ENCODE results near the gene PLIN1.

PLIN1 gene

DNA sequence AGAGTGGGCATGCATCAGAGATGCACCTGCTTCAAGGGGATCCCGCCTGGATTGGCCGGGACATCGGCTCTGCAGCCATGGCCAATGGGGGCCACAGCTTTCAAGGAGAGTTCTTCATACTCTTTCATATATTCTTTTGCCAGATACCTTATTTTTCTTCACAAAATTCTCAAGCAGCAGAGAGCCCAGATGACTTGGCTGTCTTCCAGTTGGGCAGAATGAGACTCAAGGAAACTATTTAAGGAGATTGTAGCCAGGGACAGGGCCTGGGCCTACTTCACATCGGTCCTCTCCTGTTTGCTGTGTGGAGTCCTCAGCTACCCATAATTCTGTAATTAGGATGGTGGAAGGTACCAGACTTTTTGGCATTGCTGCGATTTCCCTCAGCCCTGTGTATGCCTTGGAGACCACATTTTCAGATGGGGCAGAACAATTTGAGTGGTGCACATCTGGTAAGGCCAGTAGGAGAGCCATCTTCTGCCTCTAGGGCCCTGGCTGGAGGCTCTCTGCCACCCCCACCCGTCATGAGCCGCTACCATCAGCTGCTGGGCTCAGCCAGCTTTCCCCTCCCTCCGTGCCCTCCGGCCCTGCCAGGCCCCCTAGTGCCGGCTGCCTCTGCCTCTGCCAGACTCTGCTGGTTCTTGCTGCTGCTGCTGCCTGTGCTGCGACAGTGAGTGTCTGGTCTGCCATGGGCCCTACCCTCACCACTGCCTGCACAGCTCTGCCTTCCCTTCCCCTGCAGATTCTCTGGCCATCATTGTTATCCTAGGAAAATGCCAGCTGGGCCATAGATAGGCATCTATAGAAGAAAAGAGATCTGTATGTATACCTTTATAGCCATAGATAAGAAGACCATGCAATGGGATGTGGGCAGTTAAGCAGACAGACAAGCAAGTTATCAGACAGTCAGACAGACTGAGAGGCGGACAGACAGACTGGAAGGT is 6.7 kb downstream of the PLIN1 start:
- DNase-seq (ENCODE audit: low read depth): no peak

DNA sequence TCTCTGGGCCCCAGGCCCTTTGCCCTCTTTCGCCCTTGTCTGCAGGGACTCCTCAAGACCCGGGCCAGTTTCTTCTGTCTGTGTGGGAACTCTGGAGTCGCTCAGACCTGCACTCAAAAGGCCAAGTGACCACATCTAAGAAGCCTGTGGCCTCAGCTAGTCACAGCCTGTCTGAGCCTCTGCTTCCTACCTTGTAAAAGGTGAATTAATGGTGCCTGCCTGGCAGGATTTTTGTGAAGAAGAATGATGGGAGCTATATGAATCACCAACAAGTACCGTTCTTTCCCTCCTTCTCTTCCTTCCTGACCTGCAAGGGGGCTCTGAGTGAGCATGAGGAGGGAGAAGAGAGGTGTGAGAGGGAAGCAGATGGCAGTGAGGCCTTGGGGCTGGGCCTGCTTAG is 7.5 kb downstream of the PLIN1 start:
- no peak for DNase-seq (ENCODE audit: low read depth)

DNA sequence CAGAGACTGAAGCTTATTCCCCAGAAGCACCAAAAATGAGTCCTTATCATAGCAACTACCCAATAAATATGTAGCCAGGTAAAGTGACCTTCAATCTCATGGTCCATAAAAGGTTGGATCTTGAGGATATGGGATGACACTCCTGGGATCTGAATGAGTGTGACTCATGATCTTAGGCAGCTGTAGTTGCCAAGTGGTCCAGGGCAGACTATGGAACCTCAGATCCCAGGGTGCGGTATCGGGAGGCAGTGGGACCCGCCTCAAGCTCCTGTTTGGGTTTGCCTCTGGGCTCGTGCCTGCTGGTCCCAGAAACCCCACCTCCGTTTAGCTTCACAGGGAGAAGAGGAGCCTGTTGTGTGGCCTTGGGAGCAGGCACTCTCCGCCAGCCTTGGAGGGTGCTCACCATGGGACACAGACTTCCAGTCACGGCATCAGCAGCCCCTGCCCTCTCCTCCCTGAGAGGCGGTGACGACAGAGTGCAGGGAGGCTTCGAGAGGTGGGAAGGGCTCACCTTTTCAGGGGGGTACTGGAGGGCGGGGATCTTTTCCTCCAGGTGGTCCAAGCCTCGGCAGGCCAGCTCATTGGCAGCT is 8.1 kb downstream of the PLIN1 start:
- DNase-seq (ENCODE audit: low read depth): no peak

DNA sequence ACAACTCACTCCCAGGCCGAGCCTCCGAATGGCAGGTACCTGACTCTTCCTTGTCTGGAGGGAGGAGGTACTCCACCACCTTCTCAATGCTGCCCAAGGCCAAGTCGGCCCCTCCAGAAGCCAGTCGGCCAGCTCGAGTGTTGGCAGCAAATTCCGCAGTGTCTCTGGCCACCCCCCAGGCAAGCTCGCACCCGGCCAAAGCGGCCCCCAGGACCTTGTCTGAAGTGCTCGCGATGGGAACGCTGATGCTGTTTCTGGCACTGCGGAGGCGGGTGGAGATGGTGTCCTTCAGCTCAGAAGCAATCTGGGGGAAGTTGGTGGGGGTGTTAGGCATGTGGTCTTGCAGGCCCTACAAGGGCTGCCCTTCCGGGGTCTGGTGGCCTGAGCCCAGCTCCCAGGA is 9.2 kb downstream of the PLIN1 start:
- no peak for DNase-seq (ENCODE audit: low read depth)

DNA sequence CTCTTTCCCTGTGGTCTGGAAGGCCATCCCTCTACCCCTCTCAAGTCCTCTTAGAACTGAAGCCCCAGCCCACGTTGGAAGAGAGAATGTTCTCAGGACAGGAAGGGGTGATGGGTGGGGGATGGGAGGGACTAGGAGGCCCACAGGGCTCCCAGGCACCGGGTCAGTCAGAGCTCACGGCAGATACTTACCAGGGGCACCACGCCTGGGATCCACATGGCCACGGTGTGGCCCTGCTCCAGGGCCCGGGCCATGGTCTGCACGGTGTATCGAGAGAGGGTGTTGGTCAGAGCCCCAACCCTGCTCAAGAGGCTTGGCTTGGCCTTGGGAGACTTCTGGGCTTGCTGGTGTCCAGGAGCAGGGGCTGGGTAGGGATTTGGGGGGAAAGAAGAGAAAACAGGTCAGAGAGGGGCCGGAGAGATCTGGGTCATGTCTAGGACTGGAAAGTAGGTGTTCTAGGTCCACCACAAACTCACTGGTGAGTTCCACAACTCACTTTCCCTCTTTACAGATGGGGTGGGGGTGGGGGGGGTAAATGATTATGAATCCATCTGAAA is 9.8 kb downstream of the PLIN1 start:
- no peak for DNase-seq (ENCODE audit: low read depth)

DNA sequence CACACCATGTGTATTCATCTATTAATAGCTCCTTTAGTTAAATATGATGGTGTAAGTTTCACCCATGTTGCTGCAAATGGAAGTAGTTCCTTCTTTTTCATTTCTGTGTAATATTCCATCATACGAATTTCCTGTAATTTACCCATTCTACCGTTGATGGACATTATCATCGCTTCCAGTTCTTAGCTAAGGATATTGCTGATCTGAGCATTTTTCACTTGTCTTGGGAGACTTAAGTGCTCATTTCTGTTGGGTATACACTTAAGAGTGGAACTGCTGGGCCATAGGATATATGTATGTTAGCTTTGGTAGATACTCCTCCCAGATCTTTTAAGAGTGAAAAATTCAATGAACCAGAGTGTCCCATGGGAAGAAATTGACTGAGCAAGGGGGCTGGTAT is 11.0 kb downstream of the PLIN1 start:
- no peak for DNase-seq (ENCODE audit: low read depth)

DNA sequence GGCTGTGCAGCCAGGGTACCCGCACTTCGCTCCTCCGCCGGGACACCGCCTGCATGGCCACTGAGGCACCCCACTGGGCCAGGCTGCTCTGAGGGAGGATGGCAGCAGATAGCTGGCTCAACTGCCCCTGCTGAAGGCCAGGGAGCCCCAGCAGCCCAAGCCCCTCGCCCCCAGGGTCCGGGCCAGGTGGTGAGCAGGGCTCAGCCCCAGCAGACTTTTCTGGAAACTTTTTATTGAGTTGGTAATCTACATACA is 11.5 kb downstream of the PLIN1 start:
- DNase-seq (ENCODE audit: low read depth): no peak

DNA sequence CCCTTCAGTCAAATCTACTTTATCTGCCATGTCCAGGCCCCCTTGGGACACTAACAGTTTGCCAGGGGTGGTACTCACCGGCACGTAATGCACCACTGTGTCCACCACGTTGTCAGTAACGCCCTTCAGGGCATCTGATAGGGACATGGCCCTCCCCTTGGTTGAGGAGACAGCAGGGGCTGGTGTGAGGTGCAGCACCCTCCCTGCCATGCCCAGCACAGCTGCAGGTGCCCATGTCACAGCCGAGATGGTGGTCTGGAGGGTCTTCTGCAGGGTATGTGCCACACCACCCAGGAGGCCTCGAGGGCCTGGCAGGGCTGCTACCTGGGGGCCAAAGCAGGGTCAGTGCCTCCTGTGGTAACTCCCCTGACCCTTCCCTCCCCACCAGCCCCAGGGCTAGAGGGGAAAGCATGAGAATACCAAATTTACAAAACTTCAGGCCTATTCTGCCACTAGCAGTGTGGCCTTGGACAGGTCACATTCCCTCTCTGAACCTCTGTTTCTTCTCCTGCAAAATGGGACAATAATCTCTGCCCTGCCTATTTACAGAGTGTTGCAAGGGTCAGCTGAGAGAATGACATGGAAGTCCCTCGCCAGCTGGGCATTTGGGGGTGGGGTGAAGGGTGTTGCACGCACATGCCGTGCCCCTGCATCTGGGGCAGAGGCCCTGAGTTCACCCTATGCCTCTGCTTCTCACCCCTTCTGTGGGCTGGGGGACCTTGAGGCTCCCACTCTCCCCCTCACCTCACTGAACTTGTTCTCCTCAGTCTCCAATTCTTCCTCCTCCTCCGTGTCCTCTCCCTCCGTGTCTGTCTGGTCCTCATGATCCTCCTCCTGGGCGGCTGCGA is 12.1 kb downstream of the PLIN1 start:
- no peak for DNase-seq (ENCODE audit: low read depth)

DNA sequence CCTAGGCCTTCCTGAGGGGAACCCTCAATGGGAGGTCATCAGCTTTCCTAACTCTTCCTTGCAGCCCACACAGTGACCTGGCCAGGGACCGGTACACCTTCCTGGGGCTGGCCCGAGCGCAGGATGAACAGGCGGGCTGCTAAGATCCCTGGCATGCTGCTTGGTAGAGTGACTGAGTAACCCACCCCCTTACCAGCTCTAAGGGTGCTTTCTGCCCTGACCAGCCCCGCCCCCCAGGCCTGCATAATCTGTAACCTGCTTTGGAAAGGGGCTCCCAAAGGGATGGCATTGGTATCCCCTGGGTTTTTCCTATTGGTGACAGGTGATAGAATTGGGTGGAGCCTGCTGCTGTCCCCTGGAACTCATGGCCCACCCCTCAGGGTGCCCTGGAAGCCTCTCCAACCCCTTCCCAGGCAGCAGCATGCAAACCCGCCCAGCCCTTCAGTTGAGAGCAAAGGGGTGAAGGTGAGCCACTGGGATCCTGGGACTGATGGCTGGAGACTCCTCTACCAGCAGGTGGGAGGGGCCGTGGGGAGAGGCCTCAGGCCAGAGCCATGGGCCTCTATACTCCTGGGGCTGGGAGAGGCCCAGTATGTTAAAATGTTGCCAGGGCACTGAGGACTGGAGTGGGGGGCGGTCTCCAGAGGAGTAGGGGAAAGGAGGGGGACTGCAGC is 12.8 kb downstream of the PLIN1 start:
- DNase-seq (ENCODE audit: low read depth): no peak

DNA sequence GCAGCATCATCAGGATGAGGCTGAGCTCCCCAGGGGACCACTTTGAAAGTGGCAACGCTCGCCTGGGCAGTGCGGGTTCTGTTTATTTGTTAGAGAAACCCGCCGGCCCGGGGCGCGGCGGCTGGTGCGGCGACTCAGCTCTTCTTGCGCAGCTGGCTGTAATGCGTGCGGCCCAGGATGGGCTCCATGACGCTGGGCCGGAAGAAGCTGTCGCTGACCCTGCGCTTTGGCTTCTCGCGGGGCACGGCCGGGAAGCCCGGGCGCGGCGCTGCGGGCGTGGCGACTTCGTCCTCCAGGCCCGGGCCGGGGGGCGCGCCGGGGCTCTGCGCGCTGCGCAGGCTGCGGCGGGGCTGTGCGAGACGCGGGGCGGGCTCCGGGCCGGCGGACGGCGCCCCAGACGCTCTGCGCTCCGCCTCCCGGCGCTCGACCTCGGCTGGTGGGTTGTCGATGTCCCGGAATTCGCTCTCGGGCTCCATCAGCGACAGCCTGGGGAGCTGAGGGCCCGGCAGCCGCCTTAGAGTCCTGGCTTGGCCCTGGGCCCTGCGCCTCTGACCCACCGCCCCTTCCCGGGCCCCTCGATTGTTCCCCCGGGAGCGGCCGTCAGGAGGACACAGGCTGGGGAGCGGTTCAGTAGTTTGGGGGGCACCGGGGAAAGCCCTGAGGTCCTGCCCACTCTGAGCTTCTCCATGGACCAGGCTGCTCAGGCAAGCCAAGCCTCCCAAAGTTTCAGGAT is 13.6 kb downstream of the PLIN1 start:
- no peak for DNase-seq (ENCODE audit: low read depth)

DNA sequence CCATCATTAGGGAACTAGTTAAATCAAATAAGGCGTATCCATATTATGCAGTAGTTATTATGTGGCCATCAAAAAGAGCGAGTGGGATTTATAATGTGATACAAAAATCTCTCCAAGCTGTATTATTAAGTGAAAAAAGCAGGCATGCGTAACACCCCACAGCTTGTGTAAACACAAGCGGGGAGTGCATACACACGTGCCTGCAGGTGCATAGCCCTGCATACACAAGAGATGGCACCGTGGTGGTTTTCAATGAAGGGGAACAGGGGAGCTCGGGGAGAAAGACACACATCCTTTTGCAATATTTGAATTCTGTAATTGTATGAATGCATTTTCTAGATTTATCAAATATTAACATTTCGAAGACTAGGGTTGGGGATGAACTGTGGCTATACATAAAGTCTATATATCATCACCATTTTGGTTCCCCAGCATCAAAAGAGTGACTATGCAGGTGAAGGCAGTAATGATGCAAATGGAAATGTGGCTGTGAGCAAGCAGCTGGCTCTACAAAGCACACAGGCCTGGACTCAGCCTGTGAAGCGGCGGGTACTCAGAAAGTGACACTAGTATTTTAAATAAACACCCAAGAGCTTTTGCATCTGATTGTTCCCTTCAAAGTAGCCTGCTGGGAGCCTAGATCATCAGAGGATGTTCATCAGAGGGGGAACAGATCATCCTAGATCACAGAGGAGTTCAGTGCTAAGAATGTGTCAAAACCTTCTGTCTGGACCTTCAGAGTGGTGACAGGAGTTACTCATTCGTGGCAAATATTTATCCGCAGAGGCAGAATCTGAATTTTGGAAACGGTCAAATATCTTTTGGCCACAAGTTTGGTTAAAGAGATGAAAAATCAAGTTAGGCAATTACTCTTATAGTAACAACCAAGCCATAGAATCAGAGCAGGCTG is 14.5 kb downstream of the PLIN1 start:
- no peak for DNase-seq (ENCODE audit: low read depth)

DNA sequence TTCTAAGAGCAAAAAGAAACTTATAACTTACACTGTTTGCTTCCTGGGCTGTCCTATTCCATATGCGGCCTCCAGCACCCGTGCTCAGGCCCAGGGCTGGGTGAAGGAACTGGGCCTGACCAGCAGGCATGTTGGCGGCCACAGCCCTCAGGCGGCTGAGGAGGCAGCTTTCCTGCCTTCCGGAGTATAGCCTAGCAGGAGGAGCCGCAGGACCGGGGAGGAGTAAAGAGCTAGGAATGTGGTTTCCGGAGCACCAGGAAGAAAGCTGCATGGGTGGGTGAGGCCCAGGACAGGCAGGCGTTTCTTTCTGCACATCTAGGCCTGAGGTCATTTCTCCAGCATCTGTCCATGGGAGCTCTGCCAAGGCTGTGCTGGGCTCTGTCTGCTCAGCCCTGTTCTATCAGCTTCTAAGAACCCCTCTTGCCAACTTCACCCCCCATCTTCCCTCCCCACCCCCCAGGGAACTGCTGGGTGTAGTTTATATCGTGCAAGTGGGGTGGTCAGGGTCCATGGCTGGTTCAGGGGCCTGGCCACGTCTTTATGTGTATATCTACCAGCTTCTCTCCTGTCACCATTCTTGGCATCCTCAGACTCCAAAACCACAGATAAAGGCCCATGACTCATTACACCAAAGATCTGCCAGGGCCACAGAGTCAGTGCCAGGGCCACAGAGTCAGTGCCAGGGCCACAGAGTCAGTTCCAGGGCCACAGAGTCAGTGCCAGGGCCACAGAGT is 16.1 kb downstream of the PLIN1 start:
- no peak for DNase-seq (ENCODE audit: low read depth)

DNA sequence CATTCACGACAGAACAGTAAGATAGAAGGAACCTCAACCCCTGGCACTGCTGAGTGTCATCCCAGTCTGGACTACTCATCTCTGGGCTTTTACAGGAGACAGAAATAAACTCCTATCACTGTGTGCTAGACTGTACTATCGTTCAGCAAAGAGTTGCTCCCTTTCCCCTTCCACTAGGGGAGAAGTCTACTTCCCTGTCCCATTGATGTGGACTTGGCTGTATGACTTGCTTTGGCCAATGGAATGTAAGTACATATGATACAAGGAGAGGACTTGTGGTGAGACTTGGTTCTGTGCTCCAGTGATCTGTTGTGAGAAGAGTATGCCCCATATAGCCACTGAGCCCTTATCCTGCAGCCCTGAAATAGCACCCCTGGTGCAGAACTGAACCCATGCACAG is 18.6 kb downstream of the PLIN1 start:
- DNase-seq (ENCODE audit: low read depth): no peak

DNA sequence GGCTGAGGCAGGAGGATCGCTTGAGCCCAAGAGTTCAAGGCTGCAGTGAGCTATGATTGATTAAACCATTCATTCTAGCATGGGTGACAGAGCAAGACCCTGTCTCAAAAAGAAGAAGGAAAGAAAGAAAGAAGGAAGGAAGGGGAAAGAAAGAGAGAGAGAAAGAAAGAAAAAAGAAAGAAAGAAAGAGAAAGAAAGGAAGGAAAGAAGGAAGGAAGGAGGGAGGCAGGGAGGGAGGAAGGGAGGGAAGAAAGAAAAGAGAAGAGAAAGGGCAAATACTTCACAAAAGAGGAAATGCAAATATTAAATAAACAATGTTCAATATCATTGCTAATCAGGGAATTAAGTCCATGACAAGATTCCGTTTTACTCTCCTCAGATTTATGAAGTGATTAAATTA is 19.9 kb downstream of the PLIN1 start:
- no peak for DNase-seq (ENCODE audit: low read depth)

DNA sequence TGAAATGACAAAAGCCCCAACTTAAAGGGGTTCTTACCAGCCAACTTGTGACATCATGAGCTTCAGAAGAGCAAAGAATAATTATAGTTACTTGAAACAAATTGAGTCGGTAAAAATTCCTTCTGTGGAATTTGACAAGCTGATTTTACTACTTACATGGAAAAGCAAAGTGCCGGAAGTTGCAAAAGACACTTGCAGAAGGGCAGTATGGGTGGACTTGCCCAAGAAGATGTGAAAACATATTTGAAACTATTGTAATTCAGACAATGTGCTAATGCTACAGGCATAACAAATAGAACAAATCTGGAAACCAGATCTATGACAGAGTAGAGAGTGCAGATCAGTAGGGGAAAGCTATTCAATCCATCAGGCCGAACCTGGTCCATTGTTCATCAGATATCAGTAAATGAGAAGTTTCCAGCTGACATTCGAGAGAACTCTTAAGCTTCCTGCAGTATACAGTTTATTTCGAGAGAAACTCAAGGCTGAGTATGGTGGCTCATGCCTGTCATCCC is 21.4 kb downstream of the PLIN1 start:
- DNase-seq (ENCODE audit: low read depth): no peak

DNA sequence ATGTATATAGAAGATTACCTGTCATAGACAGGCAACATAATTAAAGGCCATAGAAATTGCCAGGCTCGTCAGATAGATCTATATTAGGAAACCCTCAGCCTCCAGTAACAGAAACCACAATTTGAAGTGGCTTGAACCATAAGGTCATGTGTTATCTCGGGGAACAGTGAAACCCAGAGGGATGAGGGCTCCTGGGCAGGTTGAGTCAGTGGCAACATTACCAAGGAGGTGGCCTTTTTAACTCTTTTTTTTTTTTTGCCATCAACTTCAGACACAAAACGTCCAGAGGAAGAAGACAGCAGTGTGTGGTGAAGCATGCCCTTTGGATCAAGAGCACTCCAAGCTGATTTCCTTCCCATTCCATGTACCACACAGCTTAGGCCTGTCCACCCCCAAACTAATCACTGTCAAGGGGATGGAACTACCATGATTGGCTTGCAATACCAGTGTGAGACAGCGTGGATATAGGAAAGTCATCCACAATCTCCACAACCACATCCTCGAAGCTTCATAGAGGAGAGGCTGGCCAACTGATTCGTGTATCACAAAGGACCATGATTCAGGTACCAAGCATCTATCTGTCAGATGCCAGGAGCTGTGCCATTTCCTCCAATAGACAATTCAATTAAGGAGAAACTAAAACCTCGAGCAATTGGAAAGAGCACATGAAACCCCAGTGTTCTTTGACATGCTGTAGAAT is 22.9 kb downstream of the PLIN1 start:
- no peak for DNase-seq (ENCODE audit: low read depth)

DNA sequence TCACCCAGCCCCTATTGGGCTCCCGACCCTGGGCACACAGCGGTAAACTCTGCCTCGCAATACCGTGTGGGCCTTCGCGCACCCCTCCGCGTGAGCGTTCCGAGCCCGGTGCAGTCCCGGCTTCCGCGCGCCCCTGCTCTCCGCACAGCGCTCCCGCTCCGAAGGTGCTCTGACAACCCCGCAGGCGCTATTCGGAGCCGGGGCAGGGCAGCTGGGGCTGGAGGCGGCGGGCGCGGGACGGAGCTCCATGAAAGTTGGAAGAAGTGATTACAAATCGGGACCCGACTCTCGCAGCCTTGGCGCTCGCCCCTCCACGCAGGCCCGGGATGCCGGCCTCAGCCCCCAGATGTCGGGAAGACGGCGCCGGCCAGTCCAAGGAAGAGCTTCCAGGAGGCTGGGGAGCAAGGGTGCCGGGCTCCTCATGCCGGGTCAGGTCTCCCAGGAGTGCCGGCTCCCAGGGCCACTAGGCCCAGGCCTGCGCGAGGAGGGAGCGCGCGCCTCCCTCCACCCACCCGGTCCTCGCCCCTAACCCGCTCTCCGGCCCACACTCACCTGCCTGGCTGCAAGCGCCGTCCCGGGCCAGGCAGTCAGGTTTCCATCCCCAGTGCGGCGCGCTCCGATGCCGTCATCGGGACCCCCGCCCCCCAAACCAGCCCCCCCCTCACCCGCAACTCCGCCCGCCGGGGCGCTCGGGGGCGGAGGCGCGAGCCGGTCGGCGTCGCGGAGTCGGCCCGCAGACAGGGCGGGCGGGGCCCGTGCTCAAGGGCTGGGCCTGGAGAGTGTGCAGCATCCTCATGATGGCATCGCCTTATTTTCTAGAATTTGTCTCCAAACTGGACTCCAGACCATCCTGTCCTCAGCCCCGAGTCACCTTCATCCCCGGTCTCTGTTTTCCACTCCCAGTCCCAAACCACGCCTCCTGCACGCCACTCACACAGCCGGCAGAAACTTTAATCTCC is 24.0 kb downstream of the PLIN1 start, which contains the start of gene KIF7:
KIF7 (minus strand) TSS at position 621 of the 959 bp plus-strand sequence. CDS start 2,537 bp downstream, outside the sequence.
- no peak for DNase-seq (ENCODE audit: low read depth)
